HG03565 (cell line): ENCODE data around the gene CCDC110.
"Not testable (repeated sequence)": the region's sequence is repeated elsewhere in the genome, so short reads cannot be mapped to it uniquely, and the experiment has no call there.

Experiments used
- ATAC-seq: cut with Tn5 transposase; IDR thresholded peaks from one replicate; pipeline ENCODE4 v1.9.1; 2021; ENCODE audit warnings: mild to moderate bottlenecking, moderate library complexity; ENCODE audit not compliant: unreplicated experiment

The CCDC110 gene

DNA sequence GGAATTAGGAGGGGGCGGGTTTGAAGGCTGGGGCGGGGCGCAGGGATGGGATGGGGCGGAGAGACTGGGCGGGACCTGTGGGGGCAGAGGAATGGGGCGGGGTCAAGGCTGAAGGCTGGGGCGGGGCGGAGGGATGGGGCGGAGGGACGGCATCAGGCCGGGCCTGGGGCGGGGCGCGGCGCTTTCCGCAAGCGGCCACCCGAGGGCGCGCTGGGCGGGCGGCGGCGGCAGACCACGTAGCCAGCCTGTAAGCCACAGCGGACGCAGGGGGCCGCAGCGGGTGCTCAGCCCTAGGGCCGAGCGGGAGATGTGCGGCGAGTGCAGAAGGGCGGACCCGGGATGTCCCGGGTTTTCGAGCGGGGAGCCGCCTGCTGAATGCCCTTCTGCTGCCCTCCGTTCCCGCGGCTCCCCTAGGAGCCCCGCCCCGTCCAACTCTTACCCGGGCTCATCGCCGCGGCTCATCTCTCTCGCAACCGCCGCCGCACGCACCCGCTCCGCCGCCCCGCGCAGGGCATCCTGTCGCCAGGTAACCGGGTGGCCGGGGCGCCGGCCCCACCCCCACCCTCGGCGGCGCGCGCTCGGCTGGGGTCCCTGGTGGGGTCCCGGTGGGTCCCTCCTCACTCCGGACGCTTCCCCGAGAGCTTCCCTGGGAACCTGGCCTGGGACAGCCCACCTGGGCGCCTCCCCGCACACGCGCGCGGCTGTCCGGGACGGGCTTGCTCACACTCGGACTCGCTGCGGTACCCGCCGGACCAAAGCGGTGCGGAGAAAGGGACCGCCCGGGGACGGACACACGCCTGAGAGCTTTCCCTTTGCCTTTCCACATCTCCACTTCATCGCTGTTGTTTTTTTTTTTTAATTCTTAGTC lies at the start of gene CCDC110:
Gene CCDC110 (minus strand): TSS at position 499 of the 868 bp plus-strand sequence. CDS start 50 bp downstream, at position 449.
- ATAC-seq = peak; percentile 87

DNA sequence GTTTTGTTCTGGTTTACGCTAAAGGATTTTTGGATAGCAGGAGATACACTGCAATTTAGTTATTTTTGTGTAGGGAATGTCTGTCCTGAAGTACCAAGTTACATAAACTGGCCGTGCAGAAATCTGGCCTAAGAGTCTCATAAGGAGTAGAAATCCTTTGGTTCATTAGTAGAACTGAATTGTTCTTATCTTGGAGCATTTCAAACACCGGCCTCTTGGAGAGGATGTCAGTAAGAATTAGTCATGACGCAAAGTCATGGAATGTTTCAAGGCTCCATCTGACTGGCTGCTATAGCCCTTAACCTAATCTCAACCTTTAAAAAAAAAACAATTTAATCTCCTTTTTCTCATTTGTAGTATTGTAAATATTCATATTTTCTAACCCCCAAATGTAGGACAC lies 48.6 kb upstream of the CCDC110 start:
- ATAC-seq = no peak

DNA sequence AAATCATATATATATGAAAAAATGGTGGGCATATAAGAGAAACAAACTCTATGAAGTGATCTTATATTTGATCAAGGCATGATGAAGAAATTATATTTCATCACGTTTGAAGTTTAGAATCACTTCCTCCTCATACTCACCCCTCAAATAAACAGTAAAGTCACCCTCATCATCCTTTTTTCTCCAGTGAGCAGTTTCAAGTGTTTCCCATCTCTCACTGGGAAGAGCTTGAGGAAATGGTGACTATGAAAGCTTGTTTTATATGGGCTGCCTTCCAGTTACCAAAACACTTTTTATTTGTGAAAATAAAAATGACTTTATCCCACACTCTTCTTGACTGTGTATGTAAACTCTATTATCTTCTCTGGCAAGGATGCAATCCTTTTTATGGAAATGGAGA lies 47.0 kb upstream of the CCDC110 start:
- ATAC-seq = no peak

DNA sequence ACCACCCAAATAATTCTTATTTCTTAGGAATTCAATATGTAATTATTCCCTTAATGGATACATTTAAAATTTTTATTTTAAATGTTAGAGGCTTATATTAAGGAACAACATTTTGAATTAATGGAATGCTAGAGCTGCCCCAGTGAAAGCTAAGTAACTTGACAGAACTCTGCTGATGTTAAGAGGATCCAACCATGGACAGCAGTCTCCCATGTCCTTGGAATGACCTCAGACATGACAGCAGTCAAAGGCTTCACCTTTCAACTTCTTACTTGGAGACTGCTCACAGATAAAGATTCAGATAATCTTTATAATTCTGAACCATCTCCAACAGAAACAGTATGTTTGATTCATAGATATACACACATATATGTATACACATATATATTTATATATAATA lies 46.5 kb upstream of the CCDC110 start:
- no peak for ATAC-seq

DNA sequence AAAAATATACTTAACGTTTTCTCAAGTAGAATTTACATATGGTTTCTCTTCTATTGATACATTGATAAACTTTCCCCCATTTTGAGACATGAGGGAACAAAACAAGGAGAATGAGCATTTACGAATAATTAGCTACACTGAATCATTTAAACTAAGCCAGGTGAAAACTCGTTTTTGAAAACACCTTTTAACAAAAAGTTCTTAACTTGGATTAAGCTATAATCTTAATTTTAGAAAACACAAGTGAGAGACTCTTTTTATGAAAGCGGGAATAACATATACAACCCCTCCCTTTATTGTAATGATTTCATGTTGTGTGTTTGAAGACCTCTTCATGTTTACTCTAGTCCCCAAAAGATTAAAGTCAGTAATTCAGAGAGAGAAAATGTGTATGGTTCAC lies 43.7 kb upstream of the CCDC110 start:
- ATAC-seq = no peak

DNA sequence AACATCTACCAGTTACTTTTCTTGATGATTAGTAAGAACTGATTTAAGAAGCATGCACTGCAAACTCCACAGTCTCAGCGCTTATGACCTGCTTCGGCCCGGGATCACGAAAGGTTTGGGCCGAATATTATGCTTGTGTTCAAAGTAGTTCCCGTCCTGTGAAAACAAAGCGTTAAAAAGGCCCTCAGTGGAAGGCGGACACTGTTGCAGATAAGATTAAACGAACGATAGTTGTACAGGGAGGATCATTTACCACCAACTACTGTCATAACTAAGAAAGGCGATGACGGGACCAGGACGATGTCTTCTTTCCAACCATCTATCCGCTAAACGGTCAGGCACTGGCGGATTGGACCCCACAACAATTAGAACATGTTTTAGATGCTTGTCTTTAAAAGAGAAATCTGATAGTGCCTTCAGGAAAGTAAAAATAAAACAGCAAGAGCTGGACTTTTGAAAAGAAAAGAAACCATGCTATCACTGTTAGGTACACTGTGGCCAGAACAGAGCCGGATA lies 42.7 kb upstream of the CCDC110 start:
- no peak for ATAC-seq

DNA sequence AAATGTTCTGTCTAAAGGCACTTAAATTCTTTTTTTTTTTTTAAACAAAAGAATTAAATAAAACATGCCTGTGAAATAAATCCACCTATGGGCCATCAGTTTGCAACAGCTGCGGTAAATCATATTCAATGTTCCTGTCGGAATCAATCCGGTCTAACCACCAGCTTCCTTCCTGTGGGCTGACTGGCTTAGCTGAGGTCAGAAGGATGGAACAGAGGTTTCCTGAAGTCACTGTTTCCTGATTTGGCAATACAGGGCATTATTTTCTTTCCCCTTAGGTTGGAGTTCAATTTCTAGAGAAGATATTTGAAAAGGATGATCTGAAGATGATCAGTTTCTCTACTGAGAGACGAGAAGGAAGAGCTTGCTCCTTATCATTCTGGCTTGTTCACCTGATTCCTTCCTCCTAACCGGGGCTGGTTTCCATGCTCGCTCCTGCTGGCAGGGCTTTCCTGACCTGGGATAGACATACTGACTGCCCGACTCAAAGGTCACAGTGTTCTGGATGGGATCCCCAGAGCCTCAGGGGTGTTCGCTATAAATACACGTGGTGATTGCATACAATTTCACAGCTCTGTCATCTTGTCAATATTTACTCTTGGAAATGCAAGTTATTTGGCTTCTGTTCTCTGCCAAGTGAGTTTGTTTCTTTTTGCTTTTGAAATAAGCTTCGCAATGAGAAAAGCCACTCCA lies 42.1 kb upstream of the CCDC110 start:
- ATAC-seq = no peak

DNA sequence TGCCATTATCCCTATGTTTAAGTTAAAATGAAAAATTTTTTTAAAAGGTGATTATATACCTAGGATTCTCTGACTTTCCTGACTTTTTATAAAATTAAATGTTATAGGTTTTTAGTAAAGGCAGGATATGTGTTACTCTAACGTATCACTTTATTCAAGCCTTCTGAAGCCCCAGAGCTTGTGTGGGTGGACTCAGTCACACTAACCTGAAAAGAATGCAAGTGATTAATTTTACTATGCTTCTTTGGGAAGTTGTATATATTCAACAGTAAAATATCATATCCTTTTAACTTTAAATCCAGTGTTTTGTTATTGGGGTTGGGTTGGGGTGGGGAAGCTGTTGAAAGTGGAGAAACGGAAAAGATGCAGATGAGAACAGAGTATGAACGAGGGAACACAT lies 41.0 kb upstream of the CCDC110 start:
- ATAC-seq = no peak

DNA sequence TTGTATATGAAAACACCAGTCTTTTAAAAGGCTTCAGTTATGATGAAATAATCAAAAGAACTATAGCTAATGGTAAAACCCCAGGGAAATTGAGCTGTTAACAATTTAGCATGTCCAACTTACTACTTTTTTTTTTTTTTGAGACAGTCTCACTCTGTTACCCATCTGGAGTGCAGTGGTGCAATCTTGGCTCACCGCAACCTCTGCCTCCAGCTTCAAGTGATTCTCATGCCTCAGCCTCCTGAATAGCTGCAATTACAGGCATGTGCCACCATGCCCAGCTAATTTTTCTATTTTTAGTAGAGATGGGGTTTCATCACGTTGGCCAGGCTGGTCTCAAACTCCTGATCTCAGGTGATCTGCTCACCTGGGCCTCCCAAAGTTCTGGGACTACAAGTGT lies 39.7 kb upstream of the CCDC110 start:
- not testable (repeated sequence) for ATAC-seq

DNA sequence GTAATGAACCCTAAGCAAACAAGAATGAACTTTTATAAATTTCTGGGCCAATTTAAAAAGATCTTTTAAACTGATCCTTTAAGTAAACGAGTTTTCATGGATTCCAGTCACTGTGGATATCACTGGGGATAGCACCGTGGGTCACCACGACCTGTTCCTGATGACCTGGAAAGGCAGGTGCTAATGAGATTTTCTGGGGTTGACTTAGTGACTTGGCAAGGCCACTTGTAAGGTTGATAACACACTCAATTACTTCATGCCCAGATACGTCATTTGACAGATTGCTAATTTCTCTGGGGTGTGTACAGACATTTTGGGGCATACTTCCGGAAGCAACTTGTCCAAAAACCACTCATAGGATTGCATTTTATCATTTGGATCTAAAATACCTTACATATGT lies 39.3 kb upstream of the CCDC110 start:
- no peak for ATAC-seq

DNA sequence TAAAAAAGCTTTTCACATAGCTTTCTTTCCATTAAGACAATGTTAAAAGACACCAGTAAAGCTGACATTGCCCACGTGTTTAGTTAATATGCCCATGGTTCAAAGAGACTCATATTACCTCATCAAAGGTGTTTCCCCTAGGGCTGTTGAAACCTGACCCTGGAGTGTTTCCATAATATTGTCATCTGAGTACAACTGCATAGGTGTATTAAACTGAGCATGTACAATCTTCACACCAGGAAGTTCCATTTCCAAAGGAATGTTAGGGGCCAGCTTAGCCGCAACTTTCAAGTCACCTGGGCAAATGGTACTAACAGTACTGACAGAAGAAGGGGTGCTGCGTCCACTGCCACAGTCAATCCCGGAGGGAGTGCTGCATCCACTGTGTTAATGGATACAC lies 36.6 kb upstream of the CCDC110 start:
- no peak for ATAC-seq

DNA sequence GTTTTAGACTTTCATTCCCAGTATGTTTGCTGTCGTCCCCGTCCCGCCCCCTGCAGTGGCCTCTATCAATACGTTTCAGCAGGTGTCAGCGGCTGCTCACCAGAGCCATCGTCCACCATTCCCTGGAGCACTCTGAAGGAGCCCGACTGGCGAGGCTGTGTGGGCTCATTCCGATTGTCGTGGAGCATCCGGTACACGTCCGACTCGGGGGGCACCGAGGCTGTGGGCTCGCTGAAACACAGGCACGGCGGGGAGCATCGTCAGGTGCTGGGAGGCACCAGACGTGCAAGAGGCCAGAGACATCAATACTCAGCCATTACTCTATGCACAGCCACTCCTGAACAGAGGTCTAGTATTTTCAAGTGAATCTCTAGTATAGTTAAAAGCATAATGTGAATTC lies 34.9 kb upstream of the CCDC110 start:
- no peak for ATAC-seq

DNA sequence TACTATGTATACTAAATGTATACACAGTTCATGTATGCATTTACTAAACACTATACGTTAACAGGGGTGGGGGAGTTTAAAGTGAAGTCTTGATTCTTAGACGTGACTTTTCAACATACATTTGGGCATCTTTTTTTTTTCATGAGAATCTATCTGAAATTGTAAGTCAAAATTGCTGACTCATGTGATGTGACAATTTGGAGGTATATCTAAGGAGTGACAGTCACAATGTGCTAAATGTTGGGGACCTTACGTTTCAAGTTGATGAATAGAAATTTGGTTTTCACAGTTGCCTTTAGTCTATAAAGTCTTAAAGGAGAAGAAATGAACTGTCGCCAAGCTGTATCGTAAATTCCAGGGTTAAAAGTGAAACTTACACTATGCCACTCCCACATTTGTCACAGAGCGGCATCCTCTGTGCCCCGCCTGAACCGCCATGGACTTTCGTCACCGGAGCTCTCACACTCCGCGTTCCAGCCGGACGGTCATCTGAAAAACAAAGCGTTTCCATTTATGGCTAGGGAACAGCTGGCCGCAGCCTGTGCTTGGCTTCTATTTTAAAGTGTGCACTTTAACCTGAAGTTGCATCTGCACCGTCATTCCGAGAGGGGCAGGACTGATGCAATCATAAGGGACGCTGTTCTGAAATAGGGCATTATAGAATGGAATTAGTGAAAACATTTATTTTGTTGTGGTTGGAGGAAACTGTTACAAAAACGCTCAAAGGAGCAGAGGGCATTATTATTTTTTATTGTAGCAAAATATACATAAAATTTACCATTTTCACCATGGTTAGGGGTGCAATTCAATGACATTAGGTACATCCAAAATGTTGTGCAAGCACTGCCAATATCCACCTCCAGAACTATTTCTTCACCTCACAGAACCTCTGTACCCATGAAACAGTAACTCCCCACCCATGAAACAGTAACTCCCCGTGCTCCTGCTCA lies 32.8 kb upstream of the CCDC110 start:
- ATAC-seq = no peak

DNA sequence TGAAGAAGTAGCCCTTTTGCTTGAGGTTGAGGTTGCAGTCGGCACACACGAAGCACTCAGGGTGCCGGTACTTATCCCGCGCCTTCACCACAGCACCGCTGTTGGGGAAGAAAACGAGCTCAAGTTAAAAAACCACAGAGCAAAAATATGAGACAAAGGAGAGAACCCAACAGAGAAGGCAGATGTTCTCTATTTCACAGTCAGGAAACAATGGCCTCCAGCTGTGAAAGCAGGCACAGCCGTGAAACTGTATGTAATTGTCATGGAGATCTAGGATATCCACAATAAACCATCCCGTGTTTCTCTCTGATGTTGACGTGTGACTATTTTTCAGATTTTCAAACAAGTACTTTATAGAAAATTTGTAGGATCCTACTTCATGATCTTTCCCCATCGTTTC lies 30.9 kb upstream of the CCDC110 start:
- ATAC-seq = no peak

DNA sequence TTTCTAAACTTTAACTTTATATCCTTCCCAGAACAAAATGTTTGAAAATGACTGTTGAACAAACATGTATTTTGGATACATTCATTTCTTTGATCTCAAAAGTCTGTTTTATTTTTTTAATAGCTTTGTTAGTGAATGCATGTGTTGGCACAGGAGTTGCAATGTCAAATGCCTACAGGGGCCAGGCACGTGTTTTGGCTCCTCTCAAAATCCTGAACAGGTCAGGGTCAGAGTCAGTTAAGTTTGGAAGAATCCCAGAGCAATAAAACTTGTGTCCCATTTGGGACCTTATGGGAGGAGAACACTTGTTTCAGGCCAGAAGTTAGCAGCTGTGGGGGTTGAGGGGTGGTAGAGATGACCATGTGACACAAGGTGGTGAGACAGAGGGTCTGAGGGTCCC lies 29.0 kb upstream of the CCDC110 start:
- no peak for ATAC-seq

DNA sequence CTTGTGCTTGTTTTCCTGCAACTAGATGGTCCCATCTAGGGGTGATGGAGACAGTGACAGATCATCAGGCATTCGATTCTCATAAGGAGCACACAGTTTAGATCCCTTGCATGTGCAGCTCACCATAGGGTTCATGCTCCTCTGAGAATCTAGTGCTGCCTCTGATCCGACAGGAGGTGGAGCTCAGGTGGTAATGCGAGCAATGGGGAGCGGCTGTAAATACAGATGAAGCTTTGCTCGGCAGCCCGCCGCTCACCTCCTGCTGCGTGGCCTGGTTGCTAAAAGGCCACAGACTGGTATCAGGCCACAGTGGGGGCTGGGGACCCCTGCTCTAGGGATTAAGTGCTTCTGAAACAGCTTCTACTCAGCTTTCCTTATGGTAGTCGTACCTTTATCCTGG lies 28.5 kb upstream of the CCDC110 start:
- ATAC-seq = no peak

DNA sequence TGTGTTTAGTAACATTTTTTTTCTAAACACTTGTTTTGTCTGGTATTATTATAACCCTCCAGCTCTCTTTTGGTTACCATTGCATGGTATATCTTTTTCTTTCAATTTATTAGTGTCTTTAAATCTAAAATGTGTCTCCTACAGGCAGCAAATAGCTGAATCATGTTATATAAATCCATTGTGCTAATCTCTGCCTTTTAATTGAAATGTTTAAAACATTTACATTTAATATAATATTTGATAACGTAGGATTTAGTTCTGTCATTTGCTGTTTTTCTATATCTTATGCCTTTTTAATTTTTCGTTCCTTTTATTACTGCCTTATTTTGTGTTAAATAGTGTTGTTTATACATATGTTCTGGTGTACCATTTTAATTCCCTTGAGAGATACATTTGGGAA lies 17.1 kb upstream of the CCDC110 start:
- ATAC-seq = no peak

DNA sequence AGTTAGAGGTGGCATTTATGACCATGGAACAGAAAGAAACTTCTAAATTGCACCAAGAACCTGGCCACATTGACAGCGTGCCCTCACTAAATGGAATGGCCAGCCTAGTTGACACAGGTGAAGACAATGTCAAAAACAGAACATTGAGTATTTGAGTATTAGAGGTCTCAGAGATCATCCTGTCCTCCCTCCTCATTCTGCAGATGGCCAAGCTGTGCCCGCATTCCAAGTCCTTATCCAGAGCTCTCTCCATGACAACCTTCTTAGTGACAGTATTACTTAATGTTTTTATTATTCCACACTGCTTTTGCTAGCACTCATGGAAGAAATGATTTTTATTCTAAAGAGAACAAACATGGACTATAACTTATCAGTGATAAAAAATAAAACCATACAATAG lies 9.9 kb upstream of the CCDC110 start:
- ATAC-seq = no peak

DNA sequence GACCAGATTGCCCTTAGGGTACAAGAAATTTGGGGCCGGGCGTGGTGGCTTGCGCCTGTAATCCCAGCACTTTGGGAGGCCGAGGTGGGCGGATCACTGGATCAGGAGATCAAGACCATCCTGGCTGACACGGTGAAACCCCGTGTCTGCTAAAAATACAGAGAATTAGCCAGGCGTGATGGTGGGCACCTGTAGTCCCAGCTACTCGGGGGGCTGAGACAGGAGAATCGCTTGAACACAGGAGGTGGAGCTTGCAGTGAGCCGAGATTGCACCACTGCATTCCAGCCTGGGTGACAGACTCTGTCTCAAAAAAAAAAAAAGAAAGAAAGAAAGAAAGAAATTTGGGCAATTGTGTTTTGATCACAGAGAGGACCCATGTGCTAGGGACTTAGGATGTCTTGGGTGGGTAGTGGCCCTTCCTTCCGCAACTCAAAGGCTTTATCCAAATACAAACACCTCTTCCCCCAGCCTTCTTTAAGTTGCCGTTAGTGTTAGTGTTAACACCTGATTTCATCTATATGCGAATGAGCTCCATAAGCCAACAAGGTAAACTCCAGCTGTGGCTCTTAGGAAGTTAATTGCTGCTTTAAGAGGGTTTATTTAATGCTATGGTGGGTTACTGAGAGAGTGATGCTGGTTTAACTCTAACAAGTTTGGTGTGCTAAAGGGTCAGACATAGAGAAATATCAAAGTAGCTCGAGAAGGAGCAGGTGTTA lies 8.6 kb upstream of the CCDC110 start:
- ATAC-seq = no peak

DNA sequence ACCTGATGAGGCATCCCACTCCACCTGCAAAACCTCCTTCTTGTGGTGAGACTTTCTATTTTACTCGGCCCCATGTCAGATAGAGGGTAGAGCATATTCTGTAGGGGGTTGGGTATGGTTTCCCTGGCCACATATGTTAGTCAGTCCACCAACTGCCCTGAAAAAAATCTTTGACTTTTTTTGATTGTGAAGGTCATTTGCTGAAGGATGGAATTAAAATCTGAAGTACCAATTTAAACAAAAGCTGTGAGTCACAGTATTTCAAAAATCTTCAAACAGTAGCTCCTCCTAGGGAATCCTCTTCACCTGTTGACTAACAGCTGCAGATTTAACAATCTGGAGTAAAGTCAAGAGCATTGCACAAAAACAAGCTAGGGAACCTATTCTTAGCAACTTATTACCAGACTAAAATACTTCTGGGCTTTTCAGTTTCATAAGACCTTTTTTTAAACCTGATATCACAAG lies 8.0 kb upstream of the CCDC110 start:
- peak; percentile 94 for ATAC-seq
